K562 (cell line): ENCODE results near the gene TBC1D2B.

Source experiments
- E2F6 ChIP-seq, 2 experiments: IDR thresholded peaks; 2 replicates each; pipeline ENCODE4 v1.6.1; 2011; ENCODE audit warnings: borderline replicate concordance in 1 of 2, control low read depth in 1 of 2, low read depth in 1 of 2, low read length in 1 of 2, mild to moderate bottlenecking in 1 of 2, mixed read lengths in 1 of 2, moderate library complexity in 1 of 2; ENCODE audit not compliant: insufficient read depth in 1 of 2, insufficient read length in 1 of 2, poor library complexity in 1 of 2, severe bottlenecking in 1 of 2; ENCODE audit errors: extremely low read depth in 1 of 2
- ETV1 ChIP-seq: fragments of 450-650 bp; conservative IDR thresholded peaks from 2 replicates; pipeline ENCODE4 v1.6.1; 2016; ENCODE audit warnings: missing genetic modification characterization, control low read depth, low read depth, missing compliant biosample characterization
- EZH2 ChIP-seq: IDR thresholded peaks from 2 replicates; pipeline ENCODE4 v1.6.1; 2012; ENCODE audit warnings: low read depth, mild to moderate bottlenecking, inconsistent platforms, low read length, borderline replicate concordance
- SRSF9 ChIP-seq: fragments of 200-400 bp; formaldehyde crosslinking; IDR thresholded peaks from 2 replicates; pipeline ENCODE4 v1.6.1; 2017; ENCODE audit warnings: low read depth, low read length, borderline replicate concordance
- ZNF217 ChIP-seq: sonication (generic); formaldehyde crosslinking; IDR thresholded peaks from 2 replicates; pipeline ENCODE4 v1.8.0; 2022; ENCODE audit warnings: mild to moderate bottlenecking, missing genetic modification reagents
- TF ChIP-seq, protein P1 (sequence below), 3 experiments: IDR thresholded peaks in 2 of 3; conservative IDR thresholded peaks in 1 of 3; 2 replicates each; pipeline ENCODE4 v1.5.1; 2011 to 2012; ENCODE audit warnings: low read length in 3 of 3, mild to moderate bottlenecking in 3 of 3, control low read depth in 2 of 3, improper control_type of control experiment in 1 of 3, inconsistent platforms in 1 of 3, low read depth in 1 of 3, mixed read lengths in 1 of 3, moderate library complexity in 1 of 3; ENCODE audit not compliant: insufficient read depth in 2 of 3

DNA sequence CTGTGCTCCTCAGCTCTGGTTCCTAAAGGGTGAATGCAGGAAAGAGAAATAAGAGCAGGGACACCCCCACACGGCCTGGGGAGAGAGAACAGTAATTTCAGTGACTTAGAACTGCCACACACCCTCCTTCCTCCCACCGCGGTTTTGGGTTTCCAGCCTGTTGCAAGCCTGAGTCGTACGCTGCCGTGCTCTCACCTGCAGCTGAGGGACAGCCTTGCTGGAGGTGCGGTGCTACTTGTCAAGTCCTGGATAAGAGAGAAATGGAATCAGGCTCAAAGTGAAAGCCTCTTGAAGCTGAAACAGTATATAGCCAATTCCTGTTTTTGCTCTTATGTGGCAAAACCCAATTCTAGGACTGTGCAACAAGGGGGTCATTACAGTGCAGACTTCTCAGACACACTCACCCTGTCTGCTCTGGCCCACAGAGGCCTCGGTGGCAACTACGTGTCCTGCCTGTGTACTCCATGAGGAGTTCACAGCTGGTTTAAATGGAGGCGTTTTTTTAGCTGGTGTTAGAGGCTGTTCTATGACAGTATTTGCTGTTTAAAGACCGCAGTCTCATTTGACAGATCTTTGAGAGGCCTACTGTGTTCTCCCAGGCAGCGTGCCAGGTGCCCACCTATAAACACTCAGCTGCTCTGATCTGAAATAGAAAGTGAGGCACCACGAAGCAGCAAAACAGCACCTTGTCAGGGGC lies 42.9 kb downstream of the TBC1D2B start:
- no peak for TF ChIP-seq ZNF217 (CRISPR knock-in tag)
- no peak for TF ChIP-seq SRSF9
- TF ChIP-seq, protein P1, sequence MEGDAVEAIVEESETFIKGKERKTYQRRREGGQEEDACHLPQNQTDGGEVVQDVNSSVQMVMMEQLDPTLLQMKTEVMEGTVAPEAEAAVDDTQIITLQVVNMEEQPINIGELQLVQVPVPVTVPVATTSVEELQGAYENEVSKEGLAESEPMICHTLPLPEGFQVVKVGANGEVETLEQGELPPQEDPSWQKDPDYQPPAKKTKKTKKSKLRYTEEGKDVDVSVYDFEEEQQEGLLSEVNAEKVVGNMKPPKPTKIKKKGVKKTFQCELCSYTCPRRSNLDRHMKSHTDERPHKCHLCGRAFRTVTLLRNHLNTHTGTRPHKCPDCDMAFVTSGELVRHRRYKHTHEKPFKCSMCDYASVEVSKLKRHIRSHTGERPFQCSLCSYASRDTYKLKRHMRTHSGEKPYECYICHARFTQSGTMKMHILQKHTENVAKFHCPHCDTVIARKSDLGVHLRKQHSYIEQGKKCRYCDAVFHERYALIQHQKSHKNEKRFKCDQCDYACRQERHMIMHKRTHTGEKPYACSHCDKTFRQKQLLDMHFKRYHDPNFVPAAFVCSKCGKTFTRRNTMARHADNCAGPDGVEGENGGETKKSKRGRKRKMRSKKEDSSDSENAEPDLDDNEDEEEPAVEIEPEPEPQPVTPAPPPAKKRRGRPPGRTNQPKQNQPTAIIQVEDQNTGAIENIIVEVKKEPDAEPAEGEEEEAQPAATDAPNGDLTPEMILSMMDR (IDR thresholded peaks at IDR 0.05 in 2 of 3, conservative IDR thresholded peaks at IDR 0.05 in 1 of 3; ENCODE audit: insufficient read depth in 2 of 3, low read depth in 1 of 3, low read length in 3 of 3) = no peak
- no peak for TF ChIP-seq E2F6 (IDR thresholded peaks at IDR 0.05; ENCODE audit: borderline replicate concordance in 1 of 2, extremely low read depth in 1 of 2, insufficient read depth in 1 of 2, insufficient read length in 1 of 2, low read depth in 1 of 2, low read length in 1 of 2, poor library complexity in 1 of 2, severe bottlenecking in 1 of 2)
- no peak for TF ChIP-seq EZH2
- no peak for TF ChIP-seq ETV1 (tag)
